HL-60/S4 (cell line): Measurements from ENCODE around the gene GRID1.
"Not testable (repeated sequence)": the region's sequence is repeated elsewhere in the genome, so short reads cannot be mapped to it uniquely, and the experiment has no call there.

Experiments used
- in situ Hi-C: fragments of 300-500 bp; cut with MboI; formaldehyde crosslinking; loops from 2 replicates; pipeline ENCODE4 v1.14.3; 2022; ENCODE audit warnings: low sequenced_read_pairs

The GRID1 gene

DNA sequence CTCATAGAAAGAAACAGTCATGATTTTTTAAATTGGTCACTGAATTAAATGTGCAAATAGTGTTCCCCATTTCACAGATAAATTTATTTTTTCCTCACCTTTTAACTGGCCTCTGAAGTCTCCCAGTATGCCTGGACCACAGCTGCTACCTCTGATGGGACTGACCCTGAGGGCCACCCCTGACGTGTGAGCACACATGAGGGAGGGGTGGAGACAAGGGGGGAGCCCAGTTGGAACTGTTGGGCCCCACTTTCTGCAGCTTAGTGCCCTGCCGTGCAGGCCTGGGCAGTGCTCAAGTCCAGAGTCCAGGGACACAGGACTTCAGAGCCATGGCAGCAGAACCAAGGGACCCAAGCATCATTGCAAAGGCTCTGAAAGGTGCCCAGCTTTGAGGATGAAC, 243.9 kb downstream of the GRID1 start:
- in situ Hi-C loops = no loop called here

DNA sequence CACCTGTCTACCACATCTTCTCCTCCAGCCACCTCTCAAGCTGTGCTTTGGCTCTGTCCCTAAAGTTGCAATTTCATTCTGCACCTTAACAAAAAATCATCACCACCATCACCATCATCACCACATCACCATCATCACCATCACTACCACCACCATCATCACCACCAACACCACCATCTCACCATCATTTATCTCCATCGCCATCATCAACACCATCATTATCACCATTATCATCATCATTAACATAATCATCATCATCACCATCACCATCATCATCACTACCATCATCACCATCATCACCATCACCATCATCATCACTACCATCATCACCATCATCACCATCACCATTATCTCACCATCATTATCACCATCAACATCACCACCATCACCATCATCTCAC, 245.4 kb downstream of the GRID1 start:
- in situ Hi-C loops = no loop called here

DNA sequence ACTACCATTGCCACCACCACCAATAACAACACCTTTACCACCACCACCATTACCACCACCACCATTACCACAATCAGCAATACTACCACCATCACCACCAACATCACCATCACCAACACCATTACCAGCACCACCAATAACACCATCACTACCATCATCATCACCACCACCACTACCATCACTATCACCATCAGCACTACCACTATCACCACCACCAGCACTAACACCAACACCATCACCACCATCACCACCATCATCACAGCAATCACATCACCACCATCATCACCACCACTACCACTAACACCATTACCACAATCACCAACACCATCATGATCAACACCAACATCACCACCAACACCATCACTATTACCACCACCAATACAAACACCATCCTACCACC, 249.5 kb downstream of the GRID1 start:
- in situ Hi-C loops = no loop called here

DNA sequence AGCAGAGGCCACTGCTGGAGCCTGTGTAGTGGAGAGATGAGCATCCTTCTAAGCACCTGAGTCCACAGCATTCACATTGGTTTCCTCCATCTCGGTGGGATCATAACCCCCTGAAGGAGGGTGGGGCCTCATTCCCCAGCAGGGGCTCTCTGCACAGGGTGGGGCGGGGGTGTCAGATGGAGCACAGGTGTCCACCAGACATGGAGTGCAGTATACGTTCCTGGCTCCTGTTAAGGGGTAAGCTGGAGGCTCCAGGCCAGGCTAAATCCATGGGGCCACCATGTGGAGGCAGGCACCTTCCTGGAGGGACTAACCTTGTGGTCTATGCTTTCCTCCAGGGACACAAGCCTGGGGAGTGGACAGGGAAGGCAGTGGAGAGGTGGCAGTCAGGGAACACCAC, 252.6 kb downstream of the GRID1 start:
- in situ Hi-C loops = no loop called here

DNA sequence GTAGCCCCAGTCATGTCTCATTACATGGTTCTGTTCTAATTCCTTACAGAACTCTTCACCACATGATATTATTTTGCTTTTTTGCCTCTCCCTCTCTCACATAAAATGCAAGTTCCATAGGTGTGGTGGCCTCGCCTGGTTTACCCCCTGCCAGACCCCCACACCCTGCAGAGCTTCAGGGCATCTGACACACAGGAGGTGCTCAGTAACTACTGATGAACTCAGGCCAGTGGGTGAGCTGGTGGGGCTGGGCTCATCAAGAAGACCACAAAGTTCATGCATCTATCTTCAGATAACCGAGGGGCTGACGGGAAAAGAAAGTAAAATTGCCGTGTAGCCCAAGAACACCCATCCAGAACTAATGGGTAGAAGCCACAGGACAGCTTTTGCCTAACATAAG, 253.1 kb downstream of the GRID1 start:
- in situ Hi-C loops = no loop called here

DNA sequence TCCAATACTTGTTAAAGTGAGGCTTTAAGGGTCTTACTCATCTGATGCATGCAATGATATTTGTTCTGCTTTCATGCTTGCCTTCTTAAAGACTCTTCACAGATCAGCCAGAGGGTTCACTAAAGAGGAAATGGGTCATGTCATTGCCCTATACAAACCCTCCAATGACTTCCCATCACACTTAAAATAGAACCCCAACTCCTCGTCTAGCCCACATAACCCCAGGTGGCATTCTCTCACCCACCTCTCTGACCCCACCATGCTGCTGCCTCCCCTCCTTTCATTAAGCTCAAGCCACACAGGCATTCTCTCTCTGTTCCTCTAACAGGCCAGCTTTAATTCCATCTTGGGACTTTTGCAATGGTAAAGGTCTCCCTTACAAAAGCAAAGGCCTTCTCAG, 253.6 kb downstream of the GRID1 start:
- in situ Hi-C loops = no loop called here

DNA sequence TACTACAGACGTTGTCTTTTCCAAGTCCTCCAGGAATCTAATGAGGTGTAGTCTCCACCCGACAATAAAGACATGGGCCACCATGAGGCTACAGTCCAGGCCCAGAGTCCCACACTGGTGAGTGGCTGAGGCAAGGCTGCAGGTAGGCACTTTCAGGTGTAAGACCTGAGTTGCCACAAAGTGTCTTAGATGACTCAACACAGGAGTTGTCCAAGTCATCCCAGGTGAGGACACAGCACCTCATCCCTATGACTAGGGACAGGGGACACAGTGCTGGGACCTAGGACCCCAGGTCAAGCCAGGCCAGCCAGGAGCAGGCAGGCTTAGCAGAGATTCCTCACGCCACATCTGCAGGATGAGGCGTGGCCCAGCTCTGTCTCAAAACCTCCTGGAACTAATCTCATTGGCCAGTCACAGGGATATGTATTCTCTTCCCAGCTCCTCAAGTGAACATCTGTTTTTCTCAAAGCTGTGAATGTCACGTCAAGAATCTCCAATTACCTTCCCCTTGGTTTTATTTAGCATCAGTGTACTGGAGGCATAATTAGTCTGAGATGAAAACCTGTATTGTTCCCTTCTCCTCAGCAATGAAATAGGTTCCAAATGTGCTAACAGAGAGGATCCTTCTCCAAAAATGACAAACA, 254.6 kb downstream of the GRID1 start:
- in situ Hi-C loops = no loop called here

DNA sequence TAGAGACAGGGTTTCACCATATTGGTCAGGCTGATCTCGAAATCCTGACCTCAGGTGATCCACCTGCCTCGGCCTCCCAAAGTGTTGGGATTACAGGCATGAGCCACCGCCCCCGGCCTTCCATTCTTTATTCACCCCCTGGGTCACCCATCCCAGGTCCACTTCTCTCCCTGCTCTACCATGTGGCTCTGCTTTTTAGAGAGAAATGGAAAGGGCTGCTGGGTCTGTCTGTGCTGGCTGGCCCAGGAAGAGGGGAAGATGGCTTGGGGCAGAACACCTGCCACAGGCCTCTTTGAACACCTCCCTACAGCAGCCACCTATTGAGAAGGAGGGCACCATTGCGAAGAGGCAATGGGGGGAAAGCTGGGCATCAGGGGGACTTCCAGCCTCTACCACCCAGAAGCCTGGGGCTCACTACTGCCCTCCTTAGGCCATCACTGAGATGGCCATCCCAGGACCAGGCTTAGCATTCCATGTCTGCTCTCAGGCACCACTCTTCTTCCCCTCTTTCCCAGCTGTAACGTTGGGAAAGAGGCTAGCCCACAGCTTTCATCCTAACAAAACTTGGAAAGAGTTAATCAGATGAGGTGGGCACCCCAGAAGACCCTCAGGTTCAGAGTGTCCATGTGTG, 256.3 kb downstream of the GRID1 start:
- in situ Hi-C loops = no loop called here

DNA sequence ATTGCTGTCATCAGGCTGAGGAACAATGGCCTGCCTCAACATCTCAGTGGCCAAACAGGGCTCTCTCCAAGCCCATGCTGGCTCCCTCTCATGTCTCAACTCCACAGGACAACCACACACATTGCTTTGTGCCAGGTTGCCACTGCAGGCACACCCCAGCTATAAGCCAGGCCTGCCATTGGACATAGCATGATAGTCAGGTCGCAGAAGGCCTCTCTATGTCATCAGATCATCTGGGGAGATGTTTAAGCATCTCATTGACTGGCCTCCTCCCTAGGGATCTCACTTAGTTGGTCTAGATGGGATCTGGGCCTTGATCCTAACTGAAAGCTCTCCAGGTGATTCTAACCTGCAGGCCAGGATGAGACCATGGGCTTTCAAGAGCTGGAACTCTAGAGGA, 257.2 kb downstream of the GRID1 start:
- in situ Hi-C loops = no loop called here

DNA sequence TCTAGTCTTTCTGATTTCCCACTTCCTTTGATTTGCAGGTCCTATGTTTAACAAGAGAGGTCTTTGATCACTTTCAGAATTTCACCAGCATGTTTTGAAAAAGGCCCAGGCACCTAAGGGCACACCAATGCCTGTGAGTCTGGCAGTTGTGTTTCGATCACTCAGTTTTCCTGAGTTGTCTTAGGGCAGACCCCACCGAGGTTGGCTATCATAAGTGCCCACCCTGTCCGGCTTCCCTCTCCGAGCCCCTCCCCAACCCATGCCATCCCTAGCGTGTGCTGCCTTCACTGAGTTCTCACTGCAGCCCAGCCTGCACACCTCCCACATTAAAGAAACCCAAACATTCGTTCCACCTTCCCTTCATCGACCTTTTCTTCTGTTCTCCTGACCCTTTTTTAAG, 257.9 kb downstream of the GRID1 start:
- in situ Hi-C loops = no loop called here

DNA sequence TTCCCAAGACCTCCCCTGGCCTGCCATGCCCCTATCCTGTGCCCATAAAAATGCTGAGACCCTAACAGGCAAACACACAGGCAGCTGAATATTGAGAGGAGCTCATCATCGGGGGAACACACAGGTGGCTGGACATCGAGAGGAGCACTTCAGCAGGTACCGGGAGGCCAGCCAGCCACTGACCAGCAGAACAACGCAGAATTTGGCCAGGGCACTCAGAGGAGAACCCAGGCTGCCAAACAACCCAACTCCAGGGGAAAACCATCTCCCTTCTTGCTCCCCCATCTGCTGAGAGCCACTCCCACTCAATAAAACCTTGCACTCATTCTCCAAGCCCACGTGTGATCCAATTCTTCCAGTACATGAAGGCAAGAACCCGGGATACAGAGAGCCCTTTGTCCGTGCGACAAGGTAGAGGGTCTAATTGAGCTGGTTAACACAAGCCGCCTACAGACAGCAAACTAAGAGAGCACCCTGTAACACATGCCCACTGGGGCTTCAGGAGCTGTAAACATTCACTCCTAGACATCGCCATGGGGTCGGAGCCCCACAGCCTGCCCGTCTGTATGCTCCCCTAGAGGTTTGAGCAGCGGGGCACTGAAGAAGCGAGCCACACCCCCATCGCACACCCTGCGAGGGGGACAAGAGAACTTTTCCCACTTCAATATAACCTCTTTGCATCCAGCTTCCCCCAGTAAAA, 258.8 kb downstream of the GRID1 start:
- in situ Hi-C loops = not testable (repeated sequence)

DNA sequence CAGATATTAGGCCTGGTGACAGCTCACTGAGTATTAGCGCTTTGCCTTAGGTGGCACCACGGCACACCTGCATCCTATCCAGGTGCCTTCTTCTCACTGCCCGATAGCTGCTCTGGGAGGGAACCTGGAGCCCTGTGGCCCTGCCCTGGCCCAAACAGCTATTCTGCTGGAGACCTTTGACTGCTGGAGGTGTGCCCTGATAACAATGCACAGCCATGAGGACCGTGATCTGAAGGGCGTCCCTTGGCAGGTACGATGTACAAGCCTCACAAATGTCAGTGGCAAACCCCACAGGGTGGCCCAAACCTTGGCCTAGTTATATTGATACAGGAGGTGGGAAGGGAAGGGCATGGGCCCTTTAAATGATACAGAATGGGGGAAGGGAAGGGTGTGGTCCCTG, 259.5 kb downstream of the GRID1 start:
- in situ Hi-C loops = no loop called here

DNA sequence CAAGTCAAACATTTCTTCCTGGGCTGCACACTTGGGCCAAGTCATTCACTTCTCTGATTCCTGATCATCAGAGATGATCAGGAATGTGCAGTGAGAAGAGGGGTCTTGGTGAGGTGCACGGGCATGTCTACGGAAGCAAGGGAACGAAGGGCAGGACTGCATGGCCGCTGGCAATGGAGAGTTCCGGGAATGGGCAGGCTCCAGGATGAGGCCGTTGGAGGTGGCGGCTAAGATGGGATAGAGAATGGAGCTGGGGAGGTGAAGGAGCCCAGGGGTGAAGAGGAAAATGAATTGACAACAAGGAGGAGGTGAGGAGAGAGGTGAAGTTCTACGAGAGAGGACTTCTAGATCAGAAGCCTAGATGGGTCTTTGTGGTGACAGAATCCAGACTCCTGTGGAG, 260.0 kb downstream of the GRID1 start:
- in situ Hi-C loops = no loop called here

DNA sequence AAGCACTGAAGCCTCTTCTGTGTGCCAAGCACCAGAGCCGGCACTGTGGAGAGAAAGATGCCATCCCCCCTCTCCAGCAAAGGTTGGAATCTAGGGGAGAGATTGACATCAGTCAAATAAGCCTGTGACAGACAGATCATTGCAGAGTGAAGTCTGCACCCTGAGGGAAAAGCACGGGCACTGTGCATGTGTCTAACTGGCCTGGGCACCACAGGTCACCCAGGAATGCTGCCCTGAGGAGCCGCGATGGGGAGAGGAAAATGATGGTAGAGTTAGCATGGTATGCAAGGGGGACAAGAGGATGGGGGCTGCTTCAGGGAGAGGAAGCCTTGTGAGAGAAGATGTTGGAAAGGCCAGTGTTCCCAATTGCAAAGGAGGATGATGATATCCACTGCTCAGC, 261.0 kb downstream of the GRID1 start:
- in situ Hi-C loops = no loop called here

DNA sequence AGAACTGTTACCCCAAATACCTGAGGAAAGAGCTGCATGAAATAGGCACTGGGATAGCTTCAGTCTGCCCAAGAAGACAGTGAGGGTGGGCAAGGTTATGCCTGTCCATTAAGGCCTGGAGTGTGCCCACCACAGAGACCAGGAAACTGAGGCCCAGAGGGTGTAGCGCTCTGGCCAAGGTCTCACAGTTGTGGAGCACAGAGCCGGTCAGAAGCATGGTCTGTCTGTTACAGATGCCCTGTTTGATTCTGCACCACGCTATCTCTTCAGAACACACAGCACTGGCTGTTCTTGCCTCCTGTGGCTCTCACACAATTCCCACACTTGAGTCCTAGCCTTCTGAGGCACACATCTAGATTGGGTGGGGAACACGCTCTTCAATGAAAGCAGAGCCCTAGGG, 261.4 kb downstream of the GRID1 start:
- in situ Hi-C loops = no loop called here

DNA sequence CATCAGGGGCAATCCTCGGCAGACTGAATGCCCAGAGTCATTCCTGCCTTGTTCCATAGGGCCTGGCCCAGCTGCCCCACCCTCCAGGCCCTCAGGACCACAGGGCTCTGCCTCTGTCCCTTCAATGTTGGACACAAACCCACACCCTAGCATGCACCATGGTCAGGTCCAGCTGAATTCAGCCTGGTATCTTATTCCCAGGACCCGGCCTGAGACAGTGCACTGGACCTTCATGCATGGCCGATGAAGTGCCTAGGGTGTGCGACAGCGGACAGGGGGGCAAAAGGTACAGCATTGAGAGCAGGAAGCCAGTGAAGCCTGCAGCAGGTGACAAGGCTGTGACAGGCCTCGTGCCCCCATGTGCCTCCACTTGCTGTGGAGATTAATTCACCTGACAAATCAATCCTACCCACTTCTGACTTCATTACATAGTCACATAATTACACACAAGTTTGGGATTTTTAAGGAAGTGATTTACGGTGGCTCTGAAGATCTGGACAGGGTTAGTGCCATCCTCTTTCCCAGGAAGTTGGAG, 261.9 kb downstream of the GRID1 start:
- in situ Hi-C loops = no loop called here

DNA sequence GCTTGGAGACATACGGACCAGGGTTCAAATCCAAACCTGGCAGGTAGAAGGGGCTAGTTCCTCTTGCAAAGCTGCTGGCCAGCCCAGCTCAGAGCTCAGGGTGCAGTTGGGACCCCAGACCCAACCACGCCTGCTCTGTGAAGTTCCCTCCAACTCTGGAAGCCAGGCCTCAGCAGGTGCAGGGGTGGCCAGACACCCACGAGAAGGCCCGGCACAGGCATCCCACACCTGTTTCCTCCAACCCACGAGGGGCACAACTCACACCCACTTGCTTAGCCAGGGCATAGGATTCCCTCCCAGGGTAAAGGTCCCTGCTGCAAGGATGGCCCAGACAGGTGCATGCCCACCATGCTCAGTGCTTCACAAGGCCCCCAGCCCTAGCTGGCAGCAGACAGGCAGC, 262.4 kb downstream of the GRID1 start:
- in situ Hi-C loops = no loop called here

DNA sequence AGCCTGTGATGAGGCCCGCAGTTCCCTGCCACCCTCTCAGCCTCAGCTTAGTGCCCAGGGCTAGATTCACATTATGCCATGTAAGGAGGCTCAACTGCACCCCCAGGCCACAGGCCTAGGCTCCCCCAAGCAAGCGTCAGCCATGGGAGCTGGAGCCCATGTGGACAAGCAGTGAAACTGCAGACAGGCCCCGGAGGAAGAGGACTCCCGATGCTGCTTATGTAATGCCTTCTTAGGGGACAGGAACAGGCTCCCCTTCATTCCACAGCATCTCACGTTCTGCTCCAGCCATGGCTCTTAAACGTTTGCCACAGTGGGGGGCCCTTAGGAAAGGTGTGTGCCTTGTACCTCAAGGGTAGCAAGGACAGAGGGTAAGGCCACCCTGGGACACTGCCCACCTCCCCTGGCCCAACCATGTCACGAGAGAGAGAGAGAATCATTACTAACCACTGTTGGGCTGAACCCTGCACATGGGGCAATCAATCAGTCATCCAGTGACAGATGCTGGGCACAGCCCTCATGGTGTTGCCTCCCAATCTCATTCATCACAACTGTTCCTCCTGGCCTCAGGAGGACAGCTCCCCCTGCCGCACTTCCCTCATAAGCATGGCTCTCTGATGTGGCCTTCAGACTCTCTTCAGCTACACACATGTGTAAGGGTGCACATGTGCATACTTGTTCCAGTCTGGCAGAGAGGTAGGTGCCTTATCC, 263.0 kb downstream of the GRID1 start:
- in situ Hi-C loops = no loop called here

DNA sequence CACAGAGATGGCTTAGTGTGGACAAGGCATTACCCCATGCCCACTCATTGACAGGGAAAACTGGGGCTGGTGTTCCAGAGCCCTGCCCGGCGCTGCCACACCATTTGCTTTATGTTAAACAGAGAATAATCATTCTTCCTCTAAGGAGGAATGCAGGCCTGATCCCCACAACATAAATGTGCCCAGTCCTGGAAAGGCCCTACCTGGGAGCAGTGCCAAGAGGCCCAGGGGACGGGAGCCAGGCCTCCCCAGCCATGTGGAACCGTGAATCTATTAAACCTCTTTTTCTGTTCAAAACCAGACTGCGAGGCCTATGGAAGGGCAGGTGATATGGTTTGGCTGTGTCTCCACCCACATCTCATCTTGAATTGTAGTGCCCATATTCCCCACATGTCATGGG, 264.1 kb downstream of the GRID1 start:
- in situ Hi-C loops = no loop called here

DNA sequence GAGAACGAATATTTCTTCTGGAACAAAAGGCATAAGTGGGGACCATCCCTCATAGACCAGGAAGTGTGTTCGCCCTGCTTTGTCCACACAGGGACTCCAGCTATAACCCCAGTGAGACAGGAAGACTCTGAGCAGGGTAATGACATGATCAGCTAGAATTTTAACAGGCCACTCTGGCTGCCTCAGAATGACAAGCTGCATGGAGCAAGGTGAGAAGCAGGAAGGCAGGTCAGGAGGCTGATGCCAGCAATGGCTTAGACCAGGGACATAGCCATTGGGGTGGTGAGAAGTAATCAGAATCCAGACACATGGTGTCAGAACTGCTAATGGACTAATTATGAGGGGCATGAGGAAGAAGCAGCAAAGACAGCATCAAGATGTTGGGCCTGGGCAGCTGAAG, 264.6 kb downstream of the GRID1 start:
- in situ Hi-C loops = no loop called here

DNA sequence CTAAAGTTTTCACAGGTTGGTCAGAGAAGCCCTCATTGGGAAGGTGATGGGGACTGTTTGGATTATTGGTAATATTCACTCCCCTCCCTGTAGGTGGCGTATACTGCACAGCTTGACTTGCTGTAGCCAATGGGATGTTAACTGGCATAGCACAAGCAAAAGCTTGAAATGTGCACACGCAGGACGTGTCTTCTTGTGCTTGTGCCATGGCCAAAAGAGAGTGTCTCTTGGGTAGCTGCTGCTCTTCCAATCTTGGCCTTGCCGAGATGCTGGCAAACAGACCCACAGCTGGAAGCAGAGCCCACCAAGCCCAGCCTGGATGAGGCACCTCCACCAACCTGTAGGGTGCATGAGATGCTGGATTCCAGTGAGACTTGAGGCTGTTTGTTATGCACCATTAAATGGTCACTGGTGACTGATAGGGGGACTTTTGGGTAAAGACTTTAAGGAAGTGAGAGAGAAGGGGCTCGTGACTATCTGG, 266.0 kb downstream of the GRID1 start:
- in situ Hi-C loops = no loop called here
